ENCODE results near the gene CCER1.
A peak's percentile ranks its signal among the peaks of the same experiment; 100 is the strongest.

Gene CCER1

GRCh38 chr12:90969851-90970250 is 14.9 kb upstream of the CCER1 start:
- no peak for DNase-seq (ENCODE audit: low read depth)
- TF ChIP-seq CTCF (IDR thresholded peaks at IDR 0.05; ENCODE audit: low read depth, low read length, missing control alignments), result no peak
- no peak overlapping the region for H3K4me3 ChIP-seq (ENCODE audit: low read depth, low read length)

DNA sequence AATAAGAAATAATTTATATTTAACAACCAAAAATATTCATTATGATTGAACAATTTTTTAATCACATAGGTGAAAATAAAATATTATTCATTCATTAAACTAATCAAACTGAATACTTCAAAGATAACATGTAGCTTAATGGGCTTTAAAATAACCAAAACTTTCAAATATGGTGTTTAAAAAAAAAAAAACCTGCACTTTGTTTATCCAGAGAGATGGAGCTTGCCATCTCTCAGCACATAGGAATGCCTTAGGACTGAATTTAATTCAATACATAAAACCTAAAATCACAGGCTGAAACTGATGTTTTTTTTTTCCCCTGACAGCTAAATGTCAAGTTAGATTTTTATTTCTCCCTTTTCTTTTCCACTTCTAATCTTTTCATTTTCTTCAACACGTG is 14.4 kb upstream of the CCER1 start:
- no peak for DNase-seq (ENCODE audit: low read depth)
- H3K4me3 ChIP-seq (ENCODE audit: low read depth, low read length), result no peak overlapping the region
- TF ChIP-seq CTCF (IDR thresholded peaks at IDR 0.05; ENCODE audit: low read depth, low read length, missing control alignments), result no peak

GRCh38 chr12:90965204-90965603 is 10.2 kb upstream of the CCER1 start:
- DNase-seq (ENCODE audit: low read depth), result no peak
- no peak overlapping the region for H3K4me3 ChIP-seq (ENCODE audit: low read depth, low read length)
- no peak for TF ChIP-seq CTCF (IDR thresholded peaks at IDR 0.05; ENCODE audit: low read depth, low read length, missing control alignments)

GRCh38 chr12:90964616-90965015 is 9.6 kb upstream of the CCER1 start:
- no peak overlapping the region for H3K4me3 ChIP-seq (ENCODE audit: low read depth, low read length)
- DNase-seq (ENCODE audit: low read depth), result no peak
- no peak for TF ChIP-seq CTCF (IDR thresholded peaks at IDR 0.05; ENCODE audit: low read depth, low read length, missing control alignments)

DNA sequence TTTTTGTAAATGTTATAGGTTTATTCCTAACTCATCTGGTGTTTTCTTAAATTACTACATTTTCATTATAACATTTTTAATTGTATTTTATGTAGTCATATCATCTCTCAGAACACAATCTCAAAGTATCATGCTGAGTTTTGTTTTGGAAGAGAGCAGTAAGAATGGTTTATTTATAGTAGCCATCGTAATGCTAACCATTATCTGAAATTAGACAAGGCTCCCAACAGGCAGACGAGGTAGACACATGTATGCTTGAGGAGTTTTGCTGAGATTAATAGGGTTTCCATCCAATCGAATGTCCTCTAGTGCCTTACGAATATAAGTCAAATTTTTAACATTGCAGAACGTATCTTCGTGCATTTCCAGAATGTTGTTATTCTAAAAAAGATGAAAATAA is 9.0 kb upstream of the CCER1 start:
- no peak overlapping the region for H3K4me3 ChIP-seq (ENCODE audit: low read depth, low read length)
- TF ChIP-seq CTCF (IDR thresholded peaks at IDR 0.05; ENCODE audit: low read depth, low read length, missing control alignments), result no peak
- DNase-seq (ENCODE audit: low read depth), result no peak

GRCh38 chr12:90961154-90961553 is 6.2 kb upstream of the CCER1 start:
- H3K4me3 ChIP-seq (ENCODE audit: low read depth, low read length), result no peak overlapping the region
- no peak for TF ChIP-seq CTCF (IDR thresholded peaks at IDR 0.05; ENCODE audit: low read depth, low read length, missing control alignments)
- DNase-seq (ENCODE audit: low read depth), result no peak

- no peak overlapping the region for H3K4me3 ChIP-seq (ENCODE audit: low read depth, low read length)
- peak; percentile 67 for TF ChIP-seq CTCF (IDR thresholded peaks at IDR 0.05; ENCODE audit: low read depth, low read length, missing control alignments)
- no peak for DNase-seq (ENCODE audit: low read depth)
Observed at GRCh38 chr12:90959538-90960139, 4.7 kb upstream of the CCER1 start.
